ENCODE measurements around the gene ZCCHC3. TPM values are rescaled to one million over a fixed set of nuclear protein-coding genes. Genes with fewer than 3 reads are reported as not detected.

The ZCCHC3 gene
- total RNA-seq, 1 experiment from 2014 or later, result 12.1 TPM

- no peaks in the 10 kb centered on the region for H3K36me3 Mint-ChIP-seq (ENCODE audit: insufficient read depth, unreplicated experiment)
- ChIA-PET POLR2A (no interaction called here), CTCF (interaction anchor here (0.6 to 2.3 kb wide), 4 partner anchors 11 to 1534 kb away, joined by 3 to 13 read pairs (median 7); no protein-coding TSS in a partner anchor)
- BruUV-seq (replicated peaks), result no TSS peak
- no peaks in the 10 kb centered on the region for H3K4me1 Mint-ChIP-seq (ENCODE audit: insufficient read depth, unreplicated experiment)
- DNase-seq (ENCODE audit: unreplicated experiment), result no peak
- no peak for TF ChIP-seq CTCF (IDR thresholded peaks at IDR 0.05; ENCODE audit: unreplicated experiment)
- H3K27ac Mint-ChIP-seq (ENCODE audit: low read depth, unreplicated experiment), result no peak overlapping the region
- no peak overlapping the region for H3K4me3 Mint-ChIP-seq (ENCODE audit: unreplicated experiment)
- H3K27me3 Mint-ChIP-seq (ENCODE audit: insufficient read depth, unreplicated experiment), result no peaks in the 10 kb centered on the region
- intact Hi-C loops (cut with micrococcal nuclease), result no loop called here
- no peaks in the 10 kb centered on the region for H3K9me3 Mint-ChIP-seq (ENCODE audit: unreplicated experiment)
Observed at GRCh38 chr20:278607-279571, 18.5 kb upstream of the ZCCHC3 start.

- POLR2A ChIA-PET, result interaction anchor here (1.2 kb wide), 1 partner anchor 13 kb away, joined by 4 read pairs; the partner anchor contains the start of gene ZCCHC3
- no peak overlapping the region for H3K27ac Mint-ChIP-seq (ENCODE audit: low read depth, unreplicated experiment)
- CTCF ChIA-PET, result interaction anchor here (0.6 to 2.6 kb wide), 4 partner anchors 9 to 46 kb away, joined by 3 to 15 read pairs (median 5); no protein-coding TSS in a partner anchor
- H3K27me3 Mint-ChIP-seq (ENCODE audit: insufficient read depth, unreplicated experiment), result no peaks in the 10 kb centered on the region
- H3K9me3 Mint-ChIP-seq (ENCODE audit: unreplicated experiment), result no peaks in the 10 kb centered on the region
- no TSS peak for BruUV-seq (replicated peaks)
- DNase-seq (ENCODE audit: unreplicated experiment), result no peak
- H3K4me1 Mint-ChIP-seq (ENCODE audit: insufficient read depth, unreplicated experiment), result peaks cover under 1% of the 10 kb centered on the region
- no peak overlapping the region for H3K4me3 Mint-ChIP-seq (ENCODE audit: unreplicated experiment)
- intact Hi-C loops (cut with micrococcal nuclease), result no loop called here
- no peak for TF ChIP-seq CTCF (IDR thresholded peaks at IDR 0.05; ENCODE audit: unreplicated experiment)
- no peaks in the 10 kb centered on the region for H3K36me3 Mint-ChIP-seq (ENCODE audit: insufficient read depth, unreplicated experiment)
Observed at GRCh38 chr20:284172-284571, 13.2 kb upstream of the ZCCHC3 start.

GRCh38 chr20:286508-286907 lies 10.9 kb upstream of the ZCCHC3 start:
- DNase-seq (ENCODE audit: unreplicated experiment), result no peak
- H3K4me1 Mint-ChIP-seq (ENCODE audit: insufficient read depth, unreplicated experiment), result peaks cover 9% of the 10 kb centered on the region
- ChIA-PET POLR2A (no interaction called here), CTCF (no interaction called here)
- intact Hi-C loops (cut with micrococcal nuclease), result no loop called here
- no TSS peak for BruUV-seq (replicated peaks)
- H3K36me3 Mint-ChIP-seq (ENCODE audit: insufficient read depth, unreplicated experiment), result no peaks in the 10 kb centered on the region
- H3K4me3 Mint-ChIP-seq (ENCODE audit: unreplicated experiment), result no peak overlapping the region
- H3K27me3 Mint-ChIP-seq (ENCODE audit: insufficient read depth, unreplicated experiment), result no peaks in the 10 kb centered on the region
- H3K9me3 Mint-ChIP-seq (ENCODE audit: unreplicated experiment), result no peaks in the 10 kb centered on the region
- H3K27ac Mint-ChIP-seq (ENCODE audit: low read depth, unreplicated experiment), result no peak overlapping the region
- TF ChIP-seq CTCF (IDR thresholded peaks at IDR 0.05; ENCODE audit: unreplicated experiment), result no peak

GRCh38 chr20:288956-289692 lies 8.2 kb upstream of the ZCCHC3 start:
- CTCF ChIA-PET, result interaction anchor here (0.7 kb wide), 1 partner anchor 53 kb away, joined by 3 read pairs; no protein-coding TSS in a partner anchor

More at GRCh38 chr20:288956-289692, 8.2 kb upstream of the ZCCHC3 start:
- no peak overlapping the region for H3K4me3 Mint-ChIP-seq (ENCODE audit: unreplicated experiment)
- no peak overlapping the region for H3K27ac Mint-ChIP-seq (ENCODE audit: low read depth, unreplicated experiment)
- H3K27me3 Mint-ChIP-seq (ENCODE audit: insufficient read depth, unreplicated experiment), result no peaks in the 10 kb centered on the region
- DNase-seq (ENCODE audit: unreplicated experiment), result no peak
- intact Hi-C loops (cut with micrococcal nuclease), result no loop called here
- no peak for TF ChIP-seq CTCF (IDR thresholded peaks at IDR 0.05; ENCODE audit: unreplicated experiment)
- H3K36me3 Mint-ChIP-seq (ENCODE audit: insufficient read depth, unreplicated experiment), result no peaks in the 10 kb centered on the region
- POLR2A ChIA-PET, result interaction anchor here (1.0 to 3.3 kb wide), 3 partner anchors 9 to 35 kb away, joined by 4 to 32 read pairs (median 8); partner anchors contain the start of gene SOX12
- no TSS peak for BruUV-seq (replicated peaks)
- no peaks in the 10 kb centered on the region for H3K9me3 Mint-ChIP-seq (ENCODE audit: unreplicated experiment)
- H3K4me1 Mint-ChIP-seq (ENCODE audit: insufficient read depth, unreplicated experiment), result peaks cover 9% of the 10 kb centered on the region

Measured in MCF 10A (cell line).